Prostate gland (tissue), 2 donors: Measurements from ENCODE around the gene POSTN. TPM values are rescaled to one million over a fixed set of nuclear protein-coding genes. Genes with fewer than 3 reads are reported as not detected.

Experiments
- DNase-seq: peaks from one replicate; pipeline ENCODE4 v3.0.0-alpha.2; 2019; ENCODE audit warnings: low spot score
- H3K27ac ChIP-seq, 2 donors: fragments of 200-600 bp; sonication (generic); 2 replicates each; pipeline ENCODE4 v1.5.1; 2017 to 2019
- H3K27me3 ChIP-seq: fragments of 200-600 bp; sonication (generic); replicated peaks from 2 replicates; pipeline ENCODE4 v1.5.1; 2019; ENCODE audit not compliant: insufficient read depth
- H3K36me3 ChIP-seq, 2 donors: fragments of 200-600 bp; sonication (generic); 1 replicate in 1 of 2; 2 replicates in 1 of 2; pipeline versions ENCODE4 v1.5.1 to v1.8.1; 2017 to 2019
- H3K4me1 ChIP-seq: fragments of 200-600 bp; sonication (generic); replicated peaks from 2 replicates; pipeline ENCODE4 v1.5.1; 2019
- H3K4me3 ChIP-seq, 2 donors: fragments of 200-600 bp; sonication (generic); 2 replicates each; pipeline ENCODE4 v1.5.1; 2017 to 2019
- H3K9me3 ChIP-seq: fragments of 200-600 bp; sonication (generic); 2 replicates; pipeline ENCODE4 v1.5.1; 2017
- CTCF ChIP-seq, 4 experiments: fragments of 200-600 bp in 2 of 4; fragments of 450-650 bp in 2 of 4; sonication (generic) in 2 of 4; IDR thresholded peaks; 1 replicate in 3 of 4; 2 replicates in 1 of 4; pipeline ENCODE4 v1.5.1; 2016 to 2019; ENCODE audit warnings: antibody characterized with exemption in 4 of 4, mild to moderate bottlenecking in 2 of 4, moderate library complexity in 2 of 4
- POLR2A ChIP-seq: fragments of 450-650 bp; IDR thresholded peaks from one replicate; pipeline ENCODE4 v1.6.1; 2016; ENCODE audit warnings: antibody characterized with exemption, mild to moderate bottlenecking
- POLR2AphosphoS5 ChIP-seq: sonication (generic); formaldehyde crosslinking; IDR thresholded peaks from one replicate; pipeline ENCODE4 v1.6.1; 2017; ENCODE audit warnings: antibody characterized with exemption
- WGBS: methylation state at CpG from one replicate; pipeline ENCODE4 v1.1.5; 2018; 5-methylcytosine and 5-hydroxymethylcytosine counted together
- intact Hi-C: fragments of 100-400 bp; cut with DNase I; formaldehyde crosslinking; loops from one replicate; pipeline ENCODE4 v1.14.2; 2022
- total RNA-seq, 2 donors: library from RNA; depleted of rRNA; stranded (reverse); fragments of >200 nt; gene quantifications; one replicate each; pipeline ENCODE4 v1.1.0, GENCODE V29; 2016

The POSTN gene
- total RNA-seq, 2 donors from 2014 or later = 8.5 to 28.3 TPM

GRCh38 chr13:37621811-37622361, 23.3 kb upstream of the POSTN start:
- no peak for DNase-seq
- intact Hi-C loops = no loop called here
- Histone ChIP-seq H3K4me1 (no peaks in the 10 kb centered on the region), H3K27me3 (no peaks in the 10 kb centered on the region), H3K27ac (no peak overlapping the region), H3K36me3 (no peaks in the 10 kb centered on the region), H3K4me3 (no peak overlapping the region), H3K9me3 (no peaks in the 10 kb centered on the region)
- WGBS = 88% methylated on average over 3 of the region's 3 CpGs
- TF ChIP-seq POLR2A (no peak), POLR2AphosphoS5 (no peak), CTCF (IDR thresholded peaks at IDR 0.05) (no peak)

- DNase-seq = no peak
- intact Hi-C loops = no loop called here
- no peak for TF ChIP-seq POLR2A
- Histone ChIP-seq H3K9me3 (no peaks in the 10 kb centered on the region), H3K27me3 (no peaks in the 10 kb centered on the region), H3K27ac (no peak overlapping the region), H3K36me3 (no peaks in the 10 kb centered on the region), H3K4me3 (no peak overlapping the region), H3K4me1 (no peaks in the 10 kb centered on the region)
- 43% methylated on average over 2 of the region's 2 CpGs for WGBS
Measured at GRCh38 chr13:37618554-37618953, 20.0 kb upstream of the POSTN start.

- TF ChIP-seq CTCF (IDR thresholded peaks at IDR 0.05) = no peak
- TF ChIP-seq POLR2A = no peak
- no peak for TF ChIP-seq POLR2AphosphoS5
- Histone ChIP-seq H3K27ac (no peak overlapping the region), H3K36me3 (no peaks in the 10 kb centered on the region), H3K4me1 (no peaks in the 10 kb centered on the region), H3K27me3 (no peaks in the 10 kb centered on the region), H3K4me3 (no peak overlapping the region), H3K9me3 (no peaks in the 10 kb centered on the region)
- intact Hi-C loops = no loop called here
- WGBS = 65% methylated on average over 1 of the region's 1 CpG
- no peak for DNase-seq
Measured at GRCh38 chr13:37617173-37617572, 18.6 kb upstream of the POSTN start.

GRCh38 chr13:37616131-37616530, 17.6 kb upstream of the POSTN start:
- Histone ChIP-seq H3K9me3 (no peaks in the 10 kb centered on the region), H3K4me3 (no peak overlapping the region), H3K27ac (no peak overlapping the region), H3K27me3 (no peaks in the 10 kb centered on the region), H3K36me3 (no peaks in the 10 kb centered on the region), H3K4me1 (no peaks in the 10 kb centered on the region)
- intact Hi-C loops = no loop called here
- 79% methylated on average over 1 of the region's 1 CpG for WGBS
- TF ChIP-seq CTCF (IDR thresholded peaks at IDR 0.05) (no peak), POLR2A (no peak), POLR2AphosphoS5 (no peak)
- DNase-seq = no peak

GRCh38 chr13:37615276-37615675, 16.7 kb upstream of the POSTN start:
- no peaks in the 10 kb centered on the region for H3K4me1 ChIP-seq
- H3K27ac ChIP-seq = no peak overlapping the region
- 73% methylated on average over 2 of the region's 2 CpGs for WGBS
- DNase-seq = no peak
- TF ChIP-seq POLR2A = no peak
- TF ChIP-seq POLR2AphosphoS5 = no peak
- no peak for TF ChIP-seq CTCF (IDR thresholded peaks at IDR 0.05)
- H3K9me3 ChIP-seq = no peaks in the 10 kb centered on the region
- intact Hi-C loops = no loop called here
- no peaks in the 10 kb centered on the region for H3K36me3 ChIP-seq
- no peaks in the 10 kb centered on the region for H3K27me3 ChIP-seq
- H3K4me3 ChIP-seq = no peak overlapping the region
